Stimulated activated CD8-positive, alpha-beta memory T cell treated with anti-CD3 and anti-CD28 coated beads, Interleukin-2, amount 100 ng/mL, for 1 hour (primary cell): ENCODE results near the gene PKHD1.

Experiments used
- DNase-seq, 2 donors: peaks; one replicate each; pipeline ENCODE4 v3.0.0-alpha.2; 2020; ENCODE audit warnings: low read depth in 2 of 2

PKHD1 gene

DNA sequence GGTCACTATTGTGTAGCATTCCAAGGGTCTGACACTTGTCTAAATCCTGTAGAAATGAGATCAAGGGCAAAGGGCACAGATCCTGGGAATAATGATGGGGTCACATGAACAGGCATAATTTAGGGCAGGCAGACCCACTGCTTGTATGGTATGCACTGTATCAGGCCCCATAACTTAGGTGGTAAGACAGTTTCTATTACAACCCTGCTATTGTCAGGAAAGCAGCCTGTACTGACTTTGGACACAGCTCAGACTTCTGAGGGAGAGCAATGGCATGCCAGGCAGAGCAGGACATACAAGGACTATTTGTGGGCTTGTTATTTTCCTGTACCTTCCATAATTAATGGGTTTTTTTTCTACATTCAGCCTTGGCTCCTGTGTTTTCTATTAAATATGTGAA lies 286.8 kb downstream of the PKHD1 start:
- DNase-seq, result no peak

DNA sequence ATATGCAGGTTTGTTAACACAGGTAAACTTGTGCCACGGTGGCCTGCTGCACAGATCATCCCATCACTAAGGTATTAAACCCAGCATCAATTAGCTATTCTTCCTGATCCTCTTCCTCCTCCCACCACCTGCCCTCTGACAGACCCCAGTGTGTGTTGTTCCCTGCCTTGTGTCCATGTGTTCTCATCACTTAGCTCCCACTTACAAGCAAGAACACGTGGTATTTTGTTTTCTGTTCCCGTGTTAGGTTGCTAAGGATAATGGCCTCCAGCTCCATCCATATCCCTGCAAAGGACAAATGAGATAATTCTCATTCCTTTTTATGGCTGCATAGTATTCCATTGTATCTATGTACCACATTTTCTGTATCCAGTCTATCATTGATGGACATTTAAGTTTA lies 294.0 kb downstream of the PKHD1 start:
- DNase-seq, result no peak

DNA sequence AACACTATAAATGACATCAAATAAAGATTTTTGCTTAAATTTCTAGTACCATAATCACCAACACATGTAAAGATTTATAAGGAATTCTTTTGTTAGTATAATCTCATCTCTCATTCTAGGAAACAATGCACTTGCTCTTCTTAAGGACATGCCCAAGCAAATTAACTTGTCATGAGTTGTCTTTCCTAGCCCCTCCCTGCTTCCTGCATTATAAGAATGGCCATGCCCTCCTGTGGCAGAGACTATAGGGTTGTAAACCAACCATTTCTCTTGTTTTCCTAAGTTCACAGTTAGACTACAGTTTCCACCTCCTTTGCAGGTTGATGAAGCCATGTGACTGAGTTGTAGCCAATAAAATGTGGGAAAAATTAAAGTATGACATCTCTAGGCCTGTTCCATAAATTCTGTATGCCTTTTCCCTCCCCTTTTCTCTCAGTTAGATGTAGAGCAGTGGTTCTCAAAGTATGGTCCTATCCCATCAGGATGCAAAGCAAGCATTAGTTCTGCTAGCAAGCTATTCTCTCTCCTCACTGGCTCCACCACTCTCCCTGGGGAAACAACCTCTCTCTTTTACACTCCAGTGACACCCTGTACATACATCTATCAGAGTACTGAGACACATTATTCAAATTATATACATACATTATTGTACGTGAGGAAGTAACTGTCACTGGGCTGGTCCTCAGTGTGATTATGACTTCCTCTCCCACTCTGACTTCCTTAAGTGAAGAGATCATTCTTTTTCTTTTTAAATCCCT lies 295.0 kb downstream of the PKHD1 start:
- no peak for DNase-seq

DNA sequence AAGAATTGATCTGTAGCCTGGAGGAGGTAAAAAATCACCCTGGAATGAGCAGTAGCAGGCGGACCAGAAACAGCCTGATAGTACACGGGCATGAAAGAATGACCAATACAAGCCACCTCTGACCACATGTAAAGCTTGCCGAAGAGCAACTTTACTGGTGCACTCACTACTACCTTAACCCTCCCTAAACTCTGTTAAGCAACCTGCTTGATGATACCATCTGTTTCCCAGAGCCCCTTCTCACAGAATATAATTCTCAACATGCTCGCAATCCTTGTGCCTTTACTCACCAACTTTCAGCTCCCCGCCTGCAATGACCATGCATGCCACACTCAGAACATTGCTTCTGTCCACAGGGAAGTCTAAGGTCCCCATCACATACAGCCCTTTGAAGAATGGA lies 296.5 kb downstream of the PKHD1 start:
- DNase-seq, result no peak

DNA sequence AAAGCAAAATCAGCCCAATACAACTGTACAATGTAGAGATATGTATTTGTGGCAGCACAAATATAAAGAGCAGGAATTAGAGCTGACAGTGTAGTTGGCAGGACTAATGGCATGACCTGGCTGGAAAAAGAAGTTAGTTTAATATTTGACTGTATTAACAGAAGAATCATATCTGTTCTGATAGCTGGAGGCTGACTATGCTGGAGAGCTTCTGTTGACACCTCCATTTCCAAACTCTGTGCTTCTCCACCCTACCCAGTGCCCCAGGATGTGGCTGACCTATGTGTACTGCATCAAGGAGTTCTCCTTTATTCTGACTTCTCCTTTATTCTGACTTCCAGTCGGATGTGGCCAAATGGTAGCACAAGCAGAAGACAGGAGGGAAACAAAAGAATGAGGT lies 299.3 kb downstream of the PKHD1 start:
- DNase-seq, result no peak

DNA sequence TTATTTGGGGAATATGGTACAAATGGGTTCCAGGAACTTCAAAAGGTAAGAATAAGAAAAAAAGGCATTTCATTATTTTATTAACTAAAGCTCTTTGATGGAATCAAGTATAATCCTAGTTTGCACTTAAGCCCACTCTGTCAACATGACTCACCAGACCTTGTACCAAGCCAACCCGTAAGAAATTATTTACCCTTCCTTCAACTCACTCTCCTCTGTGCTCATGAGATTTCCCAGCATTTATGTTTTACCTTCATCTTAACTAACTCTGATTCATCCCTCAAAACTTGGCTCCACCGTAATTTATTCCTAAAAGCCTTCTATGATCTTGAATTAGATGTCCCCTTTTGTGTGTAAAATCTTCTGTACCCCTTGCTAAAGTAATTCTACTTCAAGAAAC lies 308.7 kb downstream of the PKHD1 start:
- no peak for DNase-seq

DNA sequence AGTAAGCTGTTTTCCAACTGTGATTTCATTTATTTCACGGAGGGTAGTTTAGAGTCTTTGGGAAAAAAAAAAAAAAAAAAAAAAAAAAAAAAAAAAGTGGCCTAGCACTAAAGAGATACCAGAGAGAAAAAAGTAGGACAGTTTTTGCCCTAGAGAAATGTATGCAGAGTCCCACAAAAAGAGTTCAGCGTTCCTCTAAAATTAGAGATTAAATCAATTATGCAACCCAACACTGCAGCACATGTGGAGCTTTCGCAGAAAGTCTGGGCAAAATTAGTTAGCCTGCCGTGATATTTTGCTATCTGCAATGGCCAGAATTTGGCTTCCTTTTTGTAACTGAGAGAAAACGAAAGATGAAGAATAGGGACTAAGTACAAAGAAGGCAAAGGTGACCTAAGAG lies 309.8 kb downstream of the PKHD1 start:
- DNase-seq, result no peak

DNA sequence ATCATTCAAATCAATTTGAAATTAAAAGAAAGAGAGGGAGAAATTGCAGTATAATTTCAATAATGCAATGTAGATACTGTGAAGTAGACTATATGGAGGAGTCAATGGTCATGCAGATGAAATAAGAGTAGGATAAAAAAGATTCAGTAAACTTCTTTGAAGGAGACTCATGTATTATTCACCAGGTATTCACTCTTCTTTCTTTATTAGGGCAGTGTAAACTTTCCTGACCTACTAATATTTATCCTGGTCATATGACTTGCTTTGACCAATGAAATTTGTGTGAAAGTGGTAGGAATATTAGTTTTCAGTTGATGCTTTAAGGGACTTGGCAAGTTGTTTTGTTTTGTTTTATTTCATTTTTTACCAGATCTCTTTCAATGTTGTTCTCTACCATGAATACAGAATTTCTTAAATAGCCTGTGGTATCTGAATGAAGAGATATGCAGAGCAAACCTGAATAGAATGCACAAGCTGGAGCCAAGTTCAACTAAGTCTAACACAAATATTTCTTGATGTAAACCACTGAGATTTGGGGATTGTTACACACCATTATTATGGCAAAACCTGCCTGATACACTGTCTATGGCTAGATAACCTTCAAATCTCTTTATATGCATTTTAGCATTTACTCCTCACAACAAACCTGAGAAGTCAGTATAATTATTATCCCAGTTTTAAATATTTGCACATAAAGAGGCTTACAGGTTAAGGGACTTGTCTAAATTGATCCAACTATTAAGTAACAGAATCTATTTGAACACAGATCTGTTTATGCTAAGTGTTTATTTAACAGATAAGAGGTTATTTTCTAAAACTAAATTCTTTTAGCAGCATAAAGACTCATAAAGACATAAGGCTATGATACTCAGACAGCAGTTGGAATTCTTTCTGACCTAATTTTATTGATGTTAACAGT lies 311.2 kb downstream of the PKHD1 start:
- DNase-seq, result no peak

DNA sequence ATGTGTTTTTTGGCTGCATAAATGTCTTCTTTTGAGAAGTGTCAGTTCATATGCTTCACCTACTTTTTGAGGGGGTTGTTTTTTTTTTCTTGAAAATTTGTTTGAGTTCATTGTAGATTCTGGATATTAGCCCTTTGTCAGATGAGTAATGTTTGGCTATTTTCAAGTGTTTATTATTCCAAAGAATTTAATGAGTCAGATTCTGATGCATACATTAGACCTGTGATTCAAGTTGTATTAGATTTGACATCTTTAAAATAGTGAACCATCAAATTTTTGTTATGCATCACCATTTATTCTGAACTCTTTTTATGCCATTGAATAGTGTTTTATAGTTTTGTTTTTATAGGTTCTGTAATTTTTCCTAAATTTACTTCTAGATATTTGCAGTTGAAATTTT lies 319.3 kb downstream of the PKHD1 start:
- no peak for DNase-seq

DNA sequence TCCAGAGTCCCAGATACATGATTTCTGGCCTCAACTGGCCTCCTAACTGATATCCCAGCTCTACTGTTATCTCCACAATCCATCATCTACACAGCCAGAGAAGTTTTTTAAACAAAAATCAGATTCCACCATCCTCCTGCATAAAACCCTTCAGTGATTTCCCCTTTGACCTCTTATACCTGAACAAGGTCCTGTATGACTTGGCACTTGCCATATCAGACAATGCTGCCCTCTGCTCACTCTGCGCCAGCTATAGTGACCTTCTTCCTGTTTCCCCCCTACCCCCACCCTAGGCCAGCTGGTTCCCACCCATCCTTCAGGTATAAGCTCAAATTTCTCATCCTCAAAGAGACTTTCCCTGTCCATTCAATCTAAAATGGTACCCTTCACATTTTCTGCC lies 322.2 kb downstream of the PKHD1 start:
- no peak for DNase-seq

DNA sequence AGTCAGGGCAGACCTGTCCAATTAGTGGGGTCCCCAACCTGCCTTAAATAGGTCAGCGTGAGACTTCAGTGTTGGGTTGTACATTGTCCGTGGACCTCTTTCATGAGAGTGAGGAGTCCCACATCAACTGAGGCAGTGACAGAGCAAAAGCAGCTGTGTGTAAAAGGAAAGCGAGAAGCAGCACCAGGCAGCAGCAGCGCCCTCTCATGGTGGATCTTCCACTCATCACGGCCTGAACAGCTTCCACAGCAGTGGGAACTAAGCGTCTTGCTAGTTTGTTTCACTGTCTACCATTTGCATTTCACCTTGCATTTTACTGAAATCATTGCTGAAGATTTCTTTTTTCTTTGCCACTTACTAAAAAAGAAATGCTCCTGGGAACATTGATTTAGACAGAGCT lies 333.8 kb downstream of the PKHD1 start:
- no peak for DNase-seq

DNA sequence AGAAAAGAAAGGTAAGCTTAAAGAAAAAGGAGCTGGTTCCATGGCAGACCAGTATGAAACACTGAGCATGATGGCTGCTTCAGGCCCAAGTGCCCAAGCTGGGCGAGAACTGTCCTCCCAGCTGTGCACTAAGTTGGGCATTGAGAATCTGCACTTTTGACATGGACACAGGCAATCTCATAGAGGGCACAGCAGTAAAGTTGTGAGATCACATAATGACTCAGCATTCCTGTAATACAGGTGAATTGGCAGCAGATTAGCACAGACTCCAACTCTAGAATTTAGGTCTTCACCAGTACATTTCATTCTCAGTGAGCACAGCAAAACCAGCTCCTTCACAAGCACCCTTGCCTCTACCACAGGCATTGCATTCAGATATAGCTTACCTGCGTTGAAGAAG lies 343.4 kb downstream of the PKHD1 start:
- DNase-seq, result no peak

DNA sequence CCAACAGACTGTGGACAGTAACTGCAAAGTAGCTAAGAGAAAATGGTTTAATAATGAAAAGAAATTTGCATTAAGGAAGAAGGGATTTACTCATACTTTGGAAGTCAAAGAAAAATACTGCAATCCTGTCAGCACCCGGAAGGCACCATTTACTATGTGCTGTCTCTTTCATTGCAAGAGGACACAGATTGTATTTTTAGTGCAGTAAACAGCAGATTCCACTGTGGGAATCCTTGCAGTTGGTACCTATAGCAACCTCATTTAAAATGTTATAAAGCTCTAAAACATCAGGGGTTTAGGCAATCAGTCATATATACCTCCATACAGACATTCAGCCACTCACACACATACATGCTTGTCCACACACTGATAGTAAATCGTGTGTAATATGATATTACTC lies 346.8 kb downstream of the PKHD1 start:
- no peak for DNase-seq

DNA sequence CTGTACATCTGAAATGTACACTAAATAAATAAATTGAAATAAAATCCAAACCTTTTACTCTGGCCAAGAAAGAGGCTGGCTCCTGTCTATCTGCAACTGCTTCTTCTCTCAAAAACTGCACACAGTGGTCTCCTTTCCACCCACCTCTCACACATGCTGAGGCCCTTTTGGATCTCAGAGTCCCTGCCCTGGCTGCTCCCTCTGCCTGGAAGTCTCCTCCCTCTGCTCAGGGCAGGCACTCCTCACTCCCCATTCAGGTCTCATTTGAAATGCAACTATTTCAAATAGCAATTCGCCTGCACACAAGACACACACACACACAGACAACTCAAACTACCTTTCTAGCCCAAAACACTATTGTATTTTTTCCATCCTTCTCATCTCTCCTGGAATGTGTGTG lies 348.8 kb downstream of the PKHD1 start:
- no peak for DNase-seq

DNA sequence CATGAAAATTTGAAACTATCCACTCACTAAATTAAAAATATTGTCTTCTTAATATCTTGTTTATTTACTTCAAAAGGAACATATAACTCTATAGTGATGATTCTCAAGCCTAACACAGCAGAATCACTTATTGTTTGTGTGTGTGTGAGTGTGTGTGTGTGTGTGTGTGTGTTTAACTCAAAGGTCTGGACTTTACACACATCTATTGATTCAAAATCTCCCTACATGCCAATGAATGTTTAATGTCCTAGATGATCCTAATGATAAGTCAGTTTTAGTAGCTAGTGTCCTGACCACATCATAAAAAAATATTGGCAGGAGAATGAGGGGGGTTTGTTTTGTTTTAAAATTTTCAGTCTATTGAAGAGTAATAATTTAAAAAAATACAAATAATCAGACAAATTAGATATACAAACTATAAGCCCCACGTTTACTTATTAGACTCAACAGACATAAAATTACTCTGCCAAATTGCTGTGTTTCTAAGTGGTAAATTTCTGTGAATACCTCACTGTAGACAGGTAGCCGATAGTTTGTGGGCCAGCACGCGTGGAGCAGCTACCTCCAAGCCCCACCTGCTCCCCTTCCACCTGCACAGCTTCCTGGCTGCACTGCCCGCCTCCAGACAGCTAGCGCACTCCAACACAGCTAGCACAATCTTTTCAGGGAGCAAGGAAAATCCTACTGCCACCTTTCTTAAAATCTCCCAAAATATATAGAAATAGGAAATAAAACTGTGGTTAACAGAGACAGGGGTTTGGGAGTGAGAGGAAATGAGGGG lies 349.6 kb downstream of the PKHD1 start:
- DNase-seq, result no peak

DNA sequence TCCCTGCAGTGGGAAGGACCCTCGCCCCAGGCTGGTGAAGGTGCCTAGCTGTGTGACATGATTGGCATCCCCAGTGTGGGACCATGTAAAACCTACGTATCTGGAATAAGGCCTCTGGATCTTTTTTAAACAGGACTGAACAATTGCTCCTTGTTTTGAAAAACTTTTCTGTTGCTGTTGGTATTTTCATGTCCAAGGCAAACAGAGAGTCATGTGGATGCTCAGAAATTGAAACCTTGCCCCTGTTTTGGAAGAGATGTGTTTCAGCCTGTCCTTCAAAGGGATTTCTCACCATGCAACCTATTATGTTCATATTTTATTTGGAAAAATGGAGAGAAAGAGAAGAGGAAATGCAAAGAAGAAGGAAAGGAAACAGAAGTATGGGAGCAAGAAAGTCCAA lies 362.3 kb downstream of the PKHD1 start:
- no peak for DNase-seq

DNA sequence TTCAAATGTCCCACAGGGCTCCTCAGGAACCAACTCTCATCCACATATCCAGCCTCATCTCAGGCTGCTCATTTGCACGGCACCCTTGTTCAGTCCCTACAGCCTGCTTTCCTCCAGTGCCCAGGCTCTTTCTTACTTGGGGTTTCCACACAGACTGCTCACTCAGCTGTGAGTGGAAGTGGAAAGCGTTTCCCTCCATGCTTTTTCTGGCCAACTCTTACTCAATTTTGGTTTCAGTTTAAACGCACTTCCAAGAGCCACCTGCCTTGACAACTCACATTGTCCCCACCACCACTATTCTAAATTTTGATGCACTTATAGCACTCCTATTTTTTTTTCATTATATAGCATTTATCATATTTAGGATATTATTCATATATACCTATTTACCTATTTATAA lies 367.1 kb downstream of the PKHD1 start:
- no peak for DNase-seq

DNA sequence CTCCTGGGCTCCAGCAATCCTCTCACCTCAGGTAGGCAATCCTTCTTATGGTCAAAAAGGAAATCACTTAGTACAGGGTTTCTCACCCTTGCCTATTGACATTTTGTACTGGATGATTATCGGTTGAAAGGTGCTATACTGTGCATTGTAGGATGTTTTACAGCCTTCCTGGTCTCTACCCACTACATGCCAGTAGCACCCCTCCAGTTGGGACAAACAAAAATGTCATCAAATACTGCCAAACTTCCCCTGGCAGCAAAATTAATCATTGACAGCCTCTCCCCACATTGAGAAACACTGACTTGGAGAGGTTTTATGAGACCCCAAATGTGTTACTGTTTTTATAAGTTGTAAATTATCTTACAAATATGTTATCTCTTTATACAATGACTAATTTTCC lies 368.1 kb downstream of the PKHD1 start:
- DNase-seq, result no peak

DNA sequence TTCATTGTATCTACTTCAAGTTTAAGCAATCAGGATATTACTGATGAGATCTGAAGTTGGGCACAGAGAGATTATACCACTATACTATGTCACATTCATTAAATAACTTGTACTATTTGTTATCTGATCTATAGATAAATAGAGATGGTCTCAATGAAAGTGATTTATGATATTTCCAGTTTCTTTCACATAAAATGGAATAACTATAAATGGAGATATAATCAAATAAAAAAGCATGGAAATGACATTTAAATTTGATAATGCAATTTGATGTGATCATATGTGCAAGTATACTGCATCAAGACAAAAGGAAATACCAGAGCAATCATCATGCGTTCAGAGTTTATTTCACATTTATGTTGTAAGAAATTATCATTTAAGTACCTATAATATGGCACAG lies 368.9 kb downstream of the PKHD1 start:
- DNase-seq, result no peak

DNA sequence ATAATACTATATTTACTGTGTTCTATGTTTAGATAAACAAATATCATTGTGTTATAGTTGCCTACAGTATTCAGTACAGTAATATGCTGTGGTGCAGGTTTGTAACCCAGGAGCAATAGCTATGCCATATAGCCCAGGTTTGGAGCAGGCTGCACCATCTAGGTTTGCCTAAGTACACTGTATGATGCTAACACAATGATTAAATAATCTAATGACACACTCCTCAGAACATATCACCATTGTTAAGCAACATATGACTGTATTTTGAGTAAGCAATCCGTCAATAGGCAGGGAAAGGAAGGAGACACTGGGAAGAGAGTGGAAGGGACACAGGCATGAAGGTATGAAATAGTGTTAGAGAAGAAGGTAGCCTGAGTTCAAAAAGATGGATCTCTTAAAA lies 369.9 kb downstream of the PKHD1 start:
- no peak for DNase-seq

DNA sequence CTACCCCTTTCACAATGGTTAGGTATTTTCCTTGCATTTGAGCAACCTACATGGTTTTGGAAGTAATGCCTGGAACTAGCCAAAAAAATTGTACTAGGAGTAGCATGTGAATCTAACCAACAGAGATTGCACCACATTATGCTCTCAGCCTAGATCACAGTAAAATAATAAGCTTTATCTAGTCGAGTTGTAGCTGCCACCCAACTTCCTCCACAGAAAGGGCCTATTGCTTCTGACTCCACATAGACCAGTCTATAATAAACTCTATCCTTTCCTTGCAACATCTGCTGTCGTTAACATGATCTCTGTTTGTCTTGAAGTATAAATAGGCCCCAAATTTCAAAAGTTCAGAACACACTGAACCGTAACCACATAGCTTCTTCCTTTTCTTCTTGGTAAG lies 375.5 kb downstream of the PKHD1 start:
- no peak for DNase-seq

DNA sequence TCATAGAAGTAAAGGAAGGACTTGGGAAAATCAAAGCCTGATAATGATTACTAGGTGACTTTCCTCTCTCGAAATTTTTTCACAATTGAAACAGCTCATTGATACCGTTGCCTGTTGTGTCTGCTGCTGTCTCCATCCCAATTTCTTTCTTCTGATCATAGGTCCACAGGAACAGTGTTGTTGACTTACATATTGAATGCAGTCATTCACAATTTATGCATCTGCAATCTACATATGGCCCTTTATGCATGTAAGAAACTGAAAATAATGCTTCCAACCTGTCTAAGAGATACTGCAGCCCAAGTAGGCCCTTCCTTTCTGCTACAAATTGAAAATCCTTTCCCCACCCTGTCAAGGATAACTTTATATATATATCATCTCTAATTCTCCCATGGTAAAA lies 381.3 kb downstream of the PKHD1 start:
- DNase-seq, result no peak
